Measurements from ENCODE around the gene GAPDH. TPM values are rescaled to one million over a fixed set of nuclear protein-coding genes. Genes with fewer than 3 reads are reported as not detected.

Gene GAPDH
- polyA plus RNA-seq, 4 donors = 1,934 to 3,805 (median 2,842) TPM

GRCh38 chr12:6542209-6543009 lies 8.1 kb downstream of the GAPDH start:
- Histone ChIP-seq H3K9me3 (ENCODE audit: control insufficient read depth in 2 of 2, insufficient read depth in 1 of 2, low read depth in 1 of 2, low read length in 1 of 2) (no peaks in the 10 kb centered on the region), H3K4me1 (ENCODE audit: control insufficient read depth in 3 of 3, insufficient read depth in 2 of 3, low read depth in 1 of 3, low read length in 2 of 3) (peaks cover 3 to 34% (median 5%) of the 10 kb centered on the region in 3 donors), H3K36me3 (ENCODE audit: control insufficient read depth in 3 of 3, insufficient read depth in 2 of 3, low read depth in 1 of 3, low read length in 3 of 3) (peaks cover 6 to 47% (median 10%) of the 10 kb centered on the region in 3 donors), H3K4me3 (ENCODE audit: low read depth in 1 of 3, low read length in 3 of 3) (peak overlapping the region in 1 of 3 donors; percentile 1), H3K27me3 (ENCODE audit: control insufficient read depth in 3 of 3, insufficient read depth in 3 of 3, low read length in 3 of 3) (no peaks in the 10 kb centered on the region), H3K27ac (ENCODE audit: low read depth in 1 of 3, low read length in 2 of 3) (peak overlapping the region; percentile 79 to 93 (median 93))
- FAIRE-seq = no peak
- 15 to 55% (median 47%) methylated on average over 13 of the region's 13 CpGs for WGBS, 3 donors
- peak; percentile 96 to 97 for DNase-seq

DNA sequence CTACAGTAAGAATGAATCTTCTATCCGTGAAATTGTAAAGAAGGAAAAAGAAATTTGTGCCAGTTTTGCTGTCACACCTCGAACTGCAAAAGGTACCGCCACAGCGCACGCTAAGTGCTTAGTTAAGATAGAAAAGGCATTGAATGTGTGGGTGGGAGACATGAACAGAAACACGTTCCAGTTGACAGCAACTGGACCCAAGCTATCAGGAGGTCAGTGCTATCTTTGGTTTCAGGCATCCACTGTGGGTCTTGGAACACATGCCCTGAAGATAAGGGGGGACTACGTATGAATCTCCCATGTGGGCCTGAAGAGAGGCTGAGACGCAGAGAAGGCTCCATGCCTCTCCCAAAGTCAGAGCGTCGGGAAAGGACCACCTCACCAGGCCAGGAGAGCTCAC lies 11.7 kb downstream of the GAPDH start:
- no peaks in the 10 kb centered on the region for H3K9me3 ChIP-seq (ENCODE audit: control insufficient read depth in 2 of 2, insufficient read depth in 1 of 2, low read depth in 1 of 2, low read length in 1 of 2)
- peaks cover 2 to 21% (median 5%) of the 10 kb centered on the region in 3 donors for H3K4me1 ChIP-seq (ENCODE audit: control insufficient read depth in 3 of 3, insufficient read depth in 2 of 3, low read depth in 1 of 3, low read length in 2 of 3)
- DNase-seq (no peak), FAIRE-seq (no peak)
- H3K27me3 ChIP-seq (ENCODE audit: control insufficient read depth in 3 of 3, insufficient read depth in 3 of 3, low read length in 3 of 3) = no peaks in the 10 kb centered on the region
- no peak overlapping the region for H3K4me3 ChIP-seq (ENCODE audit: low read depth in 1 of 3, low read length in 3 of 3)
- H3K36me3 ChIP-seq (ENCODE audit: control insufficient read depth in 3 of 3, insufficient read depth in 2 of 3, low read depth in 1 of 3, low read length in 3 of 3) = peaks cover 3 to 47% (median 9%) of the 10 kb centered on the region in 3 donors
- no peak overlapping the region for H3K27ac ChIP-seq (ENCODE audit: low read depth in 1 of 3, low read length in 2 of 3)
- 94 to 95% (median 95%) methylated on average over 10 of the region's 10 CpGs for WGBS, 3 donors

DNA sequence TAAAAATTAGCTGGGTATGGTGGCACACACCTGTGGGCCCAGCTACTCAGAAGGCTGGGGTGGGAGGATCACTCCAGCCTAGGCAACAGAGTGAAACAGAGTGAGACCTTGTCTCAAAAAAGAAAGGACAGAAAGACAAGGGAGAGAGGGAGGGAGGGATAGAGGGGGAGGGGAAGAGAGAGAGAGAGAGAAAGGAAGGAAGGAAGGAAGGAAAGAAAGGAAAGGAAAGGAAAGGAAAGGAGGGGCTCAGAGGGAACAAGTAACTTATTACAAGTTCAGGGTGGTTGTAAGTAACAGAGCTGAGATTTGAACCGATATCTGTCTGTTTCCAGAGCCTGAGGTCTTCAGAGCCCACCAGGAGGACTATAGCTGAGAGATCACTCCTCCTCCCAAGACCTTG lies 13.2 kb downstream of the GAPDH start:
- FAIRE-seq = no peak
- Histone ChIP-seq H3K4me1 (ENCODE audit: control insufficient read depth in 3 of 3, insufficient read depth in 2 of 3, low read depth in 1 of 3, low read length in 2 of 3) (peaks cover 0 to 10% (median 0%) of the 10 kb centered on the region in 3 donors), H3K9me3 (ENCODE audit: control insufficient read depth in 2 of 2, insufficient read depth in 1 of 2, low read depth in 1 of 2, low read length in 1 of 2) (no peaks in the 10 kb centered on the region), H3K36me3 (ENCODE audit: control insufficient read depth in 3 of 3, insufficient read depth in 2 of 3, low read depth in 1 of 3, low read length in 3 of 3) (peaks cover 3 to 52% (median 9%) of the 10 kb centered on the region in 3 donors), H3K27me3 (ENCODE audit: control insufficient read depth in 3 of 3, insufficient read depth in 3 of 3, low read length in 3 of 3) (no peaks in the 10 kb centered on the region), H3K27ac (ENCODE audit: low read depth in 1 of 3, low read length in 2 of 3) (no peak overlapping the region), H3K4me3 (ENCODE audit: low read depth in 1 of 3, low read length in 3 of 3) (no peak overlapping the region)
- 96 to 100% (median 100%) methylated on average over 1 of the region's 1 CpG for WGBS, 3 donors
- DNase-seq = no peak

DNA sequence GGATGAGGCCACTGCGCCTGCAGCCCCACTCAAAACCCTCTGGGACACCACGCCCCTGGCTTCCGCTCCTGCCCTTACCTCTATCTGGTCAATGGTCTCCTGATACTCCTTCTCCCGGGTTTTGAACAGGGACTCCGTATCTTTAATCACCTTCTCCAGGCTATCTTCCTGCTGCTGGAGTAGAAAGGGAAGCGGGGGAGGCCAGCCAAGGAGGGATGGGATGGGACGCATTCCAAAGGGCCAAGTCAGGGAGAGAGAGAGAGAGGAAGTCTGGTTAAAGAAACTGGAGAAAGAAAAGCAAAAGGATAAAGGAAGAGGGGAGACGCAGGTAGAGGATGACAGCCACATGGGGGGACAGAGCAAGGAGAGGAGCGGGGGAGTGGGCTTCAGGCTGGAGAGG lies 13.7 kb downstream of the GAPDH start:
- FAIRE-seq (no peak), DNase-seq (no peak)
- no peak overlapping the region for H3K27ac ChIP-seq (ENCODE audit: low read depth in 1 of 3, low read length in 2 of 3)
- H3K9me3 ChIP-seq (ENCODE audit: control insufficient read depth in 2 of 2, insufficient read depth in 1 of 2, low read depth in 1 of 2, low read length in 1 of 2) = no peaks in the 10 kb centered on the region
- peaks cover 0 to 6% (median 0%) of the 10 kb centered on the region in 3 donors for H3K4me1 ChIP-seq (ENCODE audit: control insufficient read depth in 3 of 3, insufficient read depth in 2 of 3, low read depth in 1 of 3, low read length in 2 of 3)
- H3K36me3 ChIP-seq (ENCODE audit: control insufficient read depth in 3 of 3, insufficient read depth in 2 of 3, low read depth in 1 of 3, low read length in 3 of 3) = peaks cover 3 to 52% (median 9%) of the 10 kb centered on the region in 3 donors
- no peak overlapping the region for H3K4me3 ChIP-seq (ENCODE audit: low read depth in 1 of 3, low read length in 3 of 3)
- no peaks in the 10 kb centered on the region for H3K27me3 ChIP-seq (ENCODE audit: control insufficient read depth in 3 of 3, insufficient read depth in 3 of 3, low read length in 3 of 3)
- 73 to 82% (median 79%) methylated on average over 9 of the region's 9 CpGs for WGBS, 3 donors

DNA sequence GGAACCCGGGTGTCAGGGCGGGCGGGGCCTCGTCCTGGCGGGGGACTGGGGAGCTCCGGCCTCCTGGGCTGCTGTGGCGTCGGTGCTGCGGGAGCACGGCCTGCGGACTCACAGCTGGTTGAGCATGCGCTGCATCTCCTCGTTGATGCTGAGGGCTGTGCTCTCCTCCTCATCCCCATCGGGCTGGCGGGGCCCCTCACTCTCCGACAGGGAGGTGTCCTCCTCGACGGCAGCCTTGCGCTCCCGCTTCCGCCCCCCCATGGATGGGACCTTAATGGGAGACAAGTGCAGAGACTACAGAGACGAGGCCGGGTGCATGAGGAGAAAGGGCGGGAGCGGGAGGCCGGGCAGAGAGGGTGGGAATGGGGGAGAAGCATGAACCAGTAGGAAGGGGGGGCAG lies 14.2 kb downstream of the GAPDH start:
- Histone ChIP-seq H3K27ac (ENCODE audit: low read depth in 1 of 3, low read length in 2 of 3) (no peak overlapping the region), H3K36me3 (ENCODE audit: control insufficient read depth in 3 of 3, insufficient read depth in 2 of 3, low read depth in 1 of 3, low read length in 3 of 3) (peaks cover 3 to 52% (median 9%) of the 10 kb centered on the region in 3 donors), H3K27me3 (ENCODE audit: control insufficient read depth in 3 of 3, insufficient read depth in 3 of 3, low read length in 3 of 3) (no peaks in the 10 kb centered on the region), H3K4me3 (ENCODE audit: low read depth in 1 of 3, low read length in 3 of 3) (no peak overlapping the region), H3K4me1 (ENCODE audit: control insufficient read depth in 3 of 3, insufficient read depth in 2 of 3, low read depth in 1 of 3, low read length in 2 of 3) (peaks cover 0 to 4% (median 0%) of the 10 kb centered on the region in 3 donors), H3K9me3 (ENCODE audit: control insufficient read depth in 2 of 2, insufficient read depth in 1 of 2, low read depth in 1 of 2, low read length in 1 of 2) (no peaks in the 10 kb centered on the region)
- 87 to 93% (median 92%) methylated on average over 26 of the region's 26 CpGs for WGBS, 3 donors
- FAIRE-seq (no peak), DNase-seq (no peak)

GRCh38 chr12:6548966-6549683 lies 14.8 kb downstream of the GAPDH start:
- peaks cover 3 to 52% (median 9%) of the 10 kb centered on the region in 3 donors for H3K36me3 ChIP-seq (ENCODE audit: control insufficient read depth in 3 of 3, insufficient read depth in 2 of 3, low read depth in 1 of 3, low read length in 3 of 3)
- H3K27me3 ChIP-seq (ENCODE audit: control insufficient read depth in 3 of 3, insufficient read depth in 3 of 3, low read length in 3 of 3) = no peaks in the 10 kb centered on the region
- WGBS, 3 donors = 81 to 88% (median 82%) methylated on average over 14 to 15 of the region's 15 CpGs
- DNase-seq = no peak
- H3K27ac ChIP-seq (ENCODE audit: low read depth in 1 of 3, low read length in 2 of 3) = no peak overlapping the region
- no peaks in the 10 kb centered on the region for H3K9me3 ChIP-seq (ENCODE audit: control insufficient read depth in 2 of 2, insufficient read depth in 1 of 2, low read depth in 1 of 2, low read length in 1 of 2)
- no peak overlapping the region for H3K4me3 ChIP-seq (ENCODE audit: low read depth in 1 of 3, low read length in 3 of 3)
- FAIRE-seq = no peak
- peaks cover 0 to 5% (median 0%) of the 10 kb centered on the region in 3 donors for H3K4me1 ChIP-seq (ENCODE audit: control insufficient read depth in 3 of 3, insufficient read depth in 2 of 3, low read depth in 1 of 3, low read length in 2 of 3)

GRCh38 chr12:6549684-6550151 lies 15.4 kb downstream of the GAPDH start:
- H3K4me1 ChIP-seq (ENCODE audit: control insufficient read depth in 3 of 3, insufficient read depth in 2 of 3, low read depth in 1 of 3, low read length in 2 of 3) = peaks cover 0 to 9% (median 0%) of the 10 kb centered on the region in 3 donors

GRCh38 chr12:6550294-6551062 lies 16.2 kb downstream of the GAPDH start:
- FAIRE-seq (no peak), DNase-seq (no peak)
- 83 to 85% (median 85%) methylated on average over 24 of the region's 24 CpGs for WGBS, 3 donors
- no peaks in the 10 kb centered on the region for H3K9me3 ChIP-seq (ENCODE audit: control insufficient read depth in 2 of 2, insufficient read depth in 1 of 2, low read depth in 1 of 2, low read length in 1 of 2)
- no peak overlapping the region for H3K4me3 ChIP-seq (ENCODE audit: low read depth in 1 of 3, low read length in 3 of 3)
- peaks cover 0 to 9% (median 0%) of the 10 kb centered on the region in 3 donors for H3K4me1 ChIP-seq (ENCODE audit: control insufficient read depth in 3 of 3, insufficient read depth in 2 of 3, low read depth in 1 of 3, low read length in 2 of 3)
- no peaks in the 10 kb centered on the region for H3K27me3 ChIP-seq (ENCODE audit: control insufficient read depth in 3 of 3, insufficient read depth in 3 of 3, low read length in 3 of 3)
- H3K36me3 ChIP-seq (ENCODE audit: control insufficient read depth in 3 of 3, insufficient read depth in 2 of 3, low read depth in 1 of 3, low read length in 3 of 3) = peaks cover 3 to 48% (median 9%) of the 10 kb centered on the region in 3 donors
- H3K27ac ChIP-seq (ENCODE audit: low read depth in 1 of 3, low read length in 2 of 3) = peak overlapping the region in 2 of 3 donors; percentile 18 to 47

More at GRCh38 chr12:6549684-6550151, 15.4 kb downstream of the GAPDH start:
- 76 to 91% (median 86%) methylated on average over 18 of the region's 18 CpGs for whole genome bisulfite sequencing, 3 donors
- FAIRE-seq = no peak
- Histone ChIP-seq H3K9me3 (ENCODE audit: control insufficient read depth in 2 of 2, insufficient read depth in 1 of 2, low read depth in 1 of 2, low read length in 1 of 2) (no peaks in the 10 kb centered on the region), H3K36me3 (ENCODE audit: control insufficient read depth in 3 of 3, insufficient read depth in 2 of 3, low read depth in 1 of 3, low read length in 3 of 3) (peaks cover 3 to 48% (median 9%) of the 10 kb centered on the region in 3 donors), H3K4me3 (ENCODE audit: low read depth in 1 of 3, low read length in 3 of 3) (no peak overlapping the region), H3K27me3 (ENCODE audit: control insufficient read depth in 3 of 3, insufficient read depth in 3 of 3, low read length in 3 of 3) (no peaks in the 10 kb centered on the region), H3K27ac (ENCODE audit: low read depth in 1 of 3, low read length in 2 of 3) (no peak overlapping the region)
- DNase-seq = no peak
